GM12878 (cell line): ENCODE results near the gene THSD4. TPM values are rescaled to one million over a fixed set of nuclear protein-coding genes. Genes with fewer than 3 reads are reported as not detected.

Experiments used
- ATAC-seq: fragments of 200-7000 bp; cut with Tn5 transposase; 3 replicates; pipeline ENCODE4 v1.9.1; 2020; ENCODE audit warnings: mild to moderate bottlenecking, moderate library complexity
- BruUV-seq: library from RNA; stranded (reverse); fragments of 400-500 nt; replicated peaks from 2 replicates; lab custom pipeline; 2021; lab: Mats Ljungman, UMichigan
- CTCF ChIA-PET: fragments of 300-600 bp; sonication (Branson Sonifier 250); formaldehyde crosslinking; extraction: SDS; loops from one replicate; lab custom pipeline; 2021; ENCODE audit warnings: inconsistent platforms; lab: Yijun Ruan, JAX
- POLR2A ChIA-PET: fragments of 350-600 bp; formaldehyde crosslinking; extraction: SDS; loops from one replicate; lab custom pipeline; 2021; ENCODE audit warnings: inconsistent platforms; lab: Charles Lee
- RAD21 ChIA-PET: fragments of 300-600 bp; sonication (Branson Sonifier 250); formaldehyde crosslinking; loops from one replicate; lab custom pipeline; 2023; ENCODE audit warnings: antibody characterized with exemption; ENCODE audit not compliant: unreplicated experiment; lab: Charles Lee
- SMC1A ChIA-PET: fragments of 300-600 bp; sonication (Branson Sonifier 250); formaldehyde crosslinking; loops from one replicate; lab custom pipeline; 2023; ENCODE audit not compliant: unreplicated experiment, uncharacterized antibody; lab: Charles Lee
- DNase-seq: peaks from one replicate; pipeline ENCODE4 v3.0.0-alpha.2; 2011; ENCODE audit warnings: low read depth, low spot score
- FAIRE-seq: peaks from 3 replicates; lab custom pipeline; 2011; peaks lifted over from hg19 to GRCh38; lab: Jason Lieb, UNC
- H2AFZ ChIP-seq: 2 replicates; pipeline ENCODE4 v1.6.0; 2011; ENCODE audit warnings: low read depth, low read length, control low read depth; ENCODE audit not compliant: control insufficient read depth
- H3K27ac ChIP-seq: 2 replicates; pipeline ENCODE4 v1.5.1; 2011; ENCODE audit warnings: control low read depth; ENCODE audit not compliant: control insufficient read depth, insufficient read depth
- H3K27me3 ChIP-seq, 2 experiments: replicated peaks in 1 of 2; 2 replicates each; pipeline versions ENCODE4 v1.6.0 to v1.6.1; 2011; ENCODE audit warnings: low read length in 1 of 2; ENCODE audit not compliant: control insufficient read depth in 2 of 2, insufficient read depth in 2 of 2
- H3K36me3 ChIP-seq, 2 experiments: 2 replicates each; pipeline ENCODE4 v1.5.1; 2011; ENCODE audit warnings: low read length in 1 of 2; ENCODE audit not compliant: control insufficient read depth in 2 of 2, insufficient read depth in 2 of 2
- H3K4me1 ChIP-seq: 2 replicates; pipeline ENCODE4 v1.6.1; 2011; ENCODE audit warnings: mild to moderate bottlenecking, low read length, moderate library complexity, mixed read lengths; ENCODE audit not compliant: control insufficient read depth, insufficient read depth
- H3K4me2 ChIP-seq: 2 replicates; pipeline ENCODE4 v1.6.0; 2011; ENCODE audit warnings: control low read depth; ENCODE audit not compliant: control insufficient read depth, insufficient read depth
- H3K4me3 ChIP-seq: fragments of 200-600 bp; sonication (generic); 2 replicates; pipeline ENCODE4 v1.5.1; 2016
- H3K79me2 ChIP-seq: 2 replicates; pipeline ENCODE4 v1.6.0; 2011; ENCODE audit warnings: low read length; ENCODE audit not compliant: control insufficient read depth, insufficient read depth
- H3K9ac ChIP-seq: 2 replicates; pipeline ENCODE4 v1.8.0; 2011; ENCODE audit warnings: low read length, control low read depth, mixed read lengths; ENCODE audit not compliant: control insufficient read depth, insufficient read depth
- H3K9me3 ChIP-seq: replicated peaks from 3 replicates; pipeline ENCODE4 v1.5.1; 2011; ENCODE audit warnings: mild to moderate bottlenecking, low read length; ENCODE audit not compliant: control insufficient read depth, insufficient read depth
- H4K20me1 ChIP-seq: 2 replicates; pipeline ENCODE4 v1.6.0; 2011; ENCODE audit not compliant: control insufficient read depth, insufficient read depth
- ATF7 ChIP-seq: fragments of 450-650 bp; IDR thresholded peaks from 2 replicates; pipeline ENCODE4 v1.6.1; 2016; ENCODE audit warnings: low read depth, mild to moderate bottlenecking
- CBX5 ChIP-seq: sonication (generic); IDR thresholded peaks from 2 replicates; pipeline ENCODE4 v1.6.1; 2016; ENCODE audit warnings: low read depth, moderate library complexity, mild to moderate bottlenecking, inconsistent platforms
- CHD1 ChIP-seq: IDR thresholded peaks from 2 replicates; pipeline ENCODE4 v1.6.1; 2012; ENCODE audit warnings: low read depth, low read length, improper control_type of control experiment
- FOXK2 ChIP-seq: fragments of 450-650 bp; IDR thresholded peaks from 2 replicates; pipeline ENCODE4 v1.6.1; 2017; ENCODE audit warnings: mild to moderate bottlenecking, moderate library complexity
- HDGF ChIP-seq: fragments of 450-650 bp; IDR thresholded peaks from 2 replicates; pipeline ENCODE4 v1.6.1; 2016; ENCODE audit warnings: antibody characterized with exemption
- PBX3 ChIP-seq: IDR thresholded peaks from 2 replicates; pipeline ENCODE4 v1.6.1; 2011; ENCODE audit warnings: mild to moderate bottlenecking, low read depth, low read length, moderate library complexity; ENCODE audit not compliant: insufficient replicate concordance
- RELB ChIP-seq: fragments of 450-650 bp; IDR thresholded peaks from 2 replicates; pipeline ENCODE4 v1.6.1; 2017; ENCODE audit warnings: low read depth, mild to moderate bottlenecking, moderate library complexity
- SIX5 ChIP-seq: IDR thresholded peaks from 2 replicates; pipeline ENCODE4 v1.6.1; 2011; ENCODE audit warnings: mild to moderate bottlenecking, low read depth, low read length, moderate library complexity; ENCODE audit not compliant: severe bottlenecking
- WRNIP1 ChIP-seq: IDR thresholded peaks from 2 replicates; pipeline ENCODE4 v1.6.1; 2011; ENCODE audit warnings: low read depth, low read length, improper control_type of control experiment, borderline replicate concordance
- ZNF217 ChIP-seq: fragments of 450-650 bp; IDR thresholded peaks from 2 replicates; pipeline ENCODE4 v1.6.1; 2017; ENCODE audit warnings: antibody characterized with exemption, mild to moderate bottlenecking
- WGBS: methylation state at CpG from one replicate; pipeline ENCODE4 v1.1.6; 2016; ENCODE audit warnings: low lambda C conversion rate; ENCODE audit not compliant: insufficient replicate concordance, insufficient coverage; ENCODE audit errors: missing lambda C conversion rate; 5-methylcytosine and 5-hydroxymethylcytosine counted together
- in situ Hi-C: fragments of 300-500 bp; cut with MboI; formaldehyde crosslinking; loops from 9 replicates; pipeline ENCODE4 v1.14.3; 2018; ENCODE audit warnings: mixed read lengths
- intact Hi-C: fragments of 100-400 bp; cut with micrococcal nuclease; formaldehyde crosslinking; loops from one replicate; pipeline ENCODE4 v1.14.2; 2022; ENCODE audit not compliant: unreplicated experiment
- polyA plus RNA-seq, 11 experiments: library from polyadenylated mRNA; depleted of rRNA in 4 of 11; unstranded in 6 of 11; stranded (reverse) in 5 of 11; fragments of >200 nt; fragmentation: Nextera tagmentation in 4 of 11; fragmentation: Illumina TruSeq in 1 of 11; extraction: Ambion mirVana in 4 of 11; extraction: Trizol in 1 of 11; gene quantifications; 1 replicate in 1 of 11; 2 replicates in 10 of 11; pipeline versions ENCODE4 v1.2.1 to v1.2.3, GENCODE V29; 2011 to 2016; ENCODE audit warnings: inconsistent platforms in 2 of 11, missing spikeins in 2 of 11, low read depth in 1 of 11
- total RNA-seq, 4 experiments: library from RNA; depleted of rRNA in 3 of 4; stranded (reverse); fragments of >200 nt in 3 of 4; fragmentation: Illumina TruSeq in 1 of 4; extraction: Trizol in 1 of 4; gene quantifications; 2 replicates each; pipeline versions ENCODE4 v1.2.1 to v1.2.3, GENCODE V29; 2013 to 2021

Gene THSD4
- total and polyA plus RNA-seq, 10 of the 15 experiments (the other 5 are each of a cell fraction or from before 2014, with no cell fraction given), result 0.04 to 0.13 (median 0.05) TPM; not detected in 7

- ChIA-PET POLR2A (no interaction called here), SMC1A (no interaction called here), RAD21 (no interaction called here), CTCF (interaction anchor here (1.1 to 1.5 kb wide), 2 partner anchors 14 to 20 kb away, joined by 3 read pairs; no protein-coding TSS in a partner anchor)
- WGBS, result 39% methylated on average over 3 of the region's 3 CpGs
- no peak overlapping the region for H3K27ac ChIP-seq
- H3K79me2 ChIP-seq, result no peaks in the 10 kb centered on the region
- TF ChIP-seq ATF7 (no peak), HDGF (no peak), PBX3 (no peak), RELB (no peak), ZNF217 (no peak), CBX5 (no peak), SIX5 (no peak), WRNIP1 (no peak), FOXK2 (no peak), CHD1 (no peak)
- no peaks in the 10 kb centered on the region for H3K4me1 ChIP-seq
- H3K9ac ChIP-seq, result no peak overlapping the region
- H3K36me3 ChIP-seq, result no peaks in the 10 kb centered on the region
- FAIRE-seq, result no peak
- BruUV-seq, result no TSS peak
- in situ Hi-C loops, result no loop called here
- H3K4me3 ChIP-seq, result no peak overlapping the region
- H3K4me2 ChIP-seq, result no peak overlapping the region
- no peaks in the 10 kb centered on the region for H3K27me3 ChIP-seq
- DNase-seq, result no peak
- intact Hi-C loops, result no loop called here
- H4K20me1 ChIP-seq, result no peaks in the 10 kb centered on the region
- H2AFZ ChIP-seq, result no peak overlapping the region
- no peak for ATAC-seq
- no peaks in the 10 kb centered on the region; the same call in 2 of the 3 replicates for H3K9me3 ChIP-seq
Measured at GRCh38 chr15:71465131-71465955, 350.1 kb downstream of the THSD4 start.
